HG02798 (cell line): ENCODE results near the gene MED13L.
"Not testable (repeated sequence)": the region's sequence is repeated elsewhere in the genome, so short reads cannot be mapped to it uniquely, and the experiment has no call there.

Experiments used
- ATAC-seq: cut with Tn5 transposase; IDR thresholded peaks from one replicate; pipeline ENCODE4 v1.9.1; 2021; ENCODE audit warnings: mild to moderate bottlenecking; ENCODE audit not compliant: unreplicated experiment, poor library complexity

The MED13L gene

DNA sequence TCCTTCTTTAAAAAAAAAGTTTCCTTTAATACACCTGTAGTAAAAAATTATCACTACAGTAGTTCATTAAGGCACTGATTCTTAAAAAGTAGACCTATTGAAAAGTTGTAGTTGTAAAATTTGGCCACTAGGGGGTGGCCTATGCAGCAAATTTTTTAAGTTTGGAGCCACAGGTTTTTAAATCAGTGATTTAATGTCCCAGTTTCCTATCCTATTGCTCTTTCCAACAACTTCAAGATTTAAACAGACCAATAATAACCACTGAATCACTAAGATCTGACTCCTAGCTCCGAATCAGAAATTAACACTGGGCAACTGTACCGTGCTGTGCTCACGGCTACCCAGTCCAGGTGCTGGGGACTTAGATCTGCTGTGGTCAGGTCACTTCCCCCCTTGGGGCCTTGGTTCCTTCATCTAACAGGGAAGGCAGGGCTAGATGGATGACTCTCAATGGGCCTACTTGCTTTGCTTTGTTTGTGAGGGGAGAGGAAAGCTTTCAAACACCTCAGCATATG, 279.3 kb downstream of the MED13L start:
- ATAC-seq: no peak

GRCh38 chr12:115993737-115994136, 283.8 kb downstream of the MED13L start:
- ATAC-seq: no peak

DNA sequence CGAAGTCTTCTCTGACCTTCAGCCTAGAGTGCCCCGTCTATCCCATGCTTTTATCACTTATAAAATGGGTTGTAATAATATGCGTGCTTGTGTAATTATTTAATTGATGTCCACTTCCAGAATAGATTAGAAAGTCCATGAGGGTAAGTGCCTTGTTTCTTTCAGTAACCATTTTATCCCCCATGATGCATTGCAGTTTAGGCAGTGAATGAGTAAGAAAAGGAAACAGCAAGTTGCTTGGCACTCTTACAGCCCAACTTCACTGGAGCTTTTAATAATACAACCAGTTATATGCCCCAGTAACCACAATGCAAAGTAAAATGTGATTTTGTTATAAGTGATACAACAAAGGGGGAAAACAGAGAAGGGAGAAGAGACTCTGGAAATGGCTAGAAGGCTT, 287.3 kb downstream of the MED13L start:
- no peak for ATAC-seq

GRCh38 chr12:115988625-115989563, 288.6 kb downstream of the MED13L start:
- ATAC-seq: no peak

DNA sequence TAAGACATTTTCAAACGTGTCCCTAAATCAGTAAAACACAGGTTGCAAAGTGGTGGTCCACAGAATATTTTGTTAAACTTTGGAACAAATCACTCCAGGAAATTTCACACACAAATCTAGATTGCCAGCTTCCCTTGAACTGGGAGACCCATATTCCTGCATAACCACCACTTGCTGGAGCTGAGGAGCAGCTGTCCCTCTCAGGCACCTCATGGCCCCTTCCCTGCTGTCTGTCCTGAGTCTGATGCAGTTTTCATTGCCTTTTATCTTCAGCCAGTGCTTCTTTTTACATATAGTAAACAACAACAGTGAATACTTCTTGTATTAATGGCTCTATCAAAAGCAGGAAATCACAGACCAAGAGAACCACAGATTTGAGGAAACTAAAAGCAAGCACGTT, 289.3 kb downstream of the MED13L start:
- ATAC-seq: no peak

GRCh38 chr12:115984616-115985015, 292.9 kb downstream of the MED13L start:
- no peak for ATAC-seq

DNA sequence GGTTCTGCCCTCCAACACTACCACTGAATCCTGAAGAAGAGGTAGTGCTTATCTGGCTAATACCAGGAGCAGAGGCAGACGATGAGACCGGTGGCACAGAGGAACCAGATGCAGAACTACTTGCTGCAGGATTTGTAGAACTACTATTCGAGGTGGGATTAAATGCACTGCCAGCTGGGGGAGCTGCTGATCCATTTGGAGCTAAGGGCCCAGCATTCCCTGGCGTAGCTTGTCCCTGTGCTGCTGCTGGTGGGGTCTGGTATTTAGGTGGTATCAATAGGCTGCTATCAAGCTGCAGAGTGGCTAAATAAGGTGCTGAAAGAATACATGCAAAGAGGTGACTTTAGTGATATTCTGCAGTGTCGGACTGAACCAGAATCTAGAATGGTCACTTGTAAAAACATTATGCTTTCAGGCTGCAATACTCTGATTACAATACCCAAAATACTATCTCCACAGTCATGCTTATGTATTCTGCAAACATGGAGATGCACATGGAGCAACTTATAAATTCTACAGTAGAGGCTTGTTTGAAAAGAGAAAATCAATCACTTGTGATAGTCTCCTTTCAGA, 294.2 kb downstream of the MED13L start:
- ATAC-seq: no peak

GRCh38 chr12:115980339-115980738, 297.2 kb downstream of the MED13L start:
- ATAC-seq: no peak

- ATAC-seq: no peak
These were observed 297.6 kb downstream of the MED13L start for GRCh38 chr12:115979851-115980250.

- no peak for ATAC-seq
These were observed 298.1 kb downstream of the MED13L start for GRCh38 chr12:115979351-115979750.

- ATAC-seq: not testable (repeated sequence)
These were observed 300.7 kb downstream of the MED13L start for GRCh38 chr12:115976829-115977228.

DNA sequence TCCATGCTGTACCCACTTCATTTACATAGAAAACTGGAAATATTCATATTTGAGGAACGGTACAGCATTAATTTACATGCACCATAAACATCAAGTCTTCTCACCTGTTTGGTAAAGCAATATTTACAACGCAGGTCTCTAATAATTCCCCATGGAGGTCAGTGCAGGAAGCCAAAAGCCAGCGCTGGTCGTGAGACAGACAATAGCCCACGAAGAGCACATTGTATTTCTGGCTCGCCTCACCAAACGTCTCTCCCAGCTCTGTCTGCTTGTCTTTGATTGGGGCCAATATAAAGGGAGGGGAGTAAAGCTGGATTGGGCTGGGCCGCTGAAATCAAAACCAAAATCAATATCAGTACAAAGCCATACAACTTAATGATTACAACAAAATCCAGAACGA, 302.1 kb downstream of the MED13L start:
- no peak for ATAC-seq

GRCh38 chr12:115973968-115974724, 303.3 kb downstream of the MED13L start:
- ATAC-seq: no peak

DNA sequence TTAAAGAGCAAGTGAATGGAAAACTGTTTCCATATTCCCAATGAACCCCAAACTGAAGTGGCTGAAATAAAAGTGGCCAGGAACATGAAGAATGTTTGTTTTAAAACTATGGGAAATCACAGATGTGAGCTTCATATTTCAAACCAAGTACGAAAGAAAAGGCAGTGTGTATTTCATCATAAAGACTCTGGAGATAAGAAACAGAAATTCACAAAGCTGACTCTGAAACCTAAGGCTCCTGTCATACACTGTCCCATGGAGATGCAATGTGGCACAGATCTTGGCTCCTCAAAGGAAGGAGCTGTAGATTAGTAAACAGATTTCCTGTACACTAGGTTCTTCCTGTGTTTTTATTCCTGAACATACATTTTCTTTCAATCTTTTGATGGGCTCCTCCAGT, 304.4 kb downstream of the MED13L start:
- no peak for ATAC-seq

- ATAC-seq: no peak
These were observed 305.3 kb downstream of the MED13L start for GRCh38 chr12:115972241-115972640.

DNA sequence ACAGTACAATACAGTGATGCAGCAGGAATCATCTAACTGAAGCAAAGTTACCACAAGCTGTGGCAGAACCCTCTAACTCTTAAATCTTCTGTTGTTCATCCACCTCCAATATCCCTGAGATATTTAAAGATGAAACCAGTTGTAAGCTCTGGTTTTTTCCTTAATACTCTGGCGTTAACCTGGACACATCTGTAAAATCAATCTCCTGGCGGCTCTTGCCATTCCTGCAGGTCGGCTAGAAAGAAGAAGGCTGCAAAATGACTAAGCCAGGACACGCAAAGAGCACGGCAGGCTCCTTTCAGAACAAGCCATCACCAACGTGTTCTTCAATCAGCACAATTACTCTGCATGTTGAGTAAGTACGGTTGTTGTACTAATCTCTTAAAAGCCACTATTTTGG, 309.3 kb downstream of the MED13L start:
- ATAC-seq: no peak

GRCh38 chr12:115966376-115966775, 311.1 kb downstream of the MED13L start:
- ATAC-seq: no peak

GRCh38 chr12:115964626-115965025, 312.9 kb downstream of the MED13L start:
- ATAC-seq: no peak

- ATAC-seq: no peak
These were observed 313.3 kb downstream of the MED13L start for GRCh38 chr12:115964214-115964613.

DNA sequence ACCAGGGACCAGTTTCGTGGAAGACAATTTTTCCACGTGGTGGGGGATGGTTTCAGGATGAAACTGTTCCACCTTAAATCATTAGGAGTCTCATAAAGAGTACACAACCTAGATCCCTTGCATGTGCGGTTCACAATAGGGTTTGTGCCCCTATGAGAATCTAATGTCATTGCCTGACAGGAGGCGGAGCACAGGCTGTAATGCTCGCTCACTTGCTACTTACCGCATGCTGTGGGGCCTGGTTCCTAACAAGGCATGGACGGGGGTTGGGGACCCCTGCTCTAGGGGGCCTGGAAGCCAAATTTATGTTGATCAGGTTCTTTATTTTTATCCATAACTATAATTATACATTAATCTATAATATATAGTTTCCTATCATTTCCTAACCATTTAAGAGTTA, 315.3 kb downstream of the MED13L start:
- no peak for ATAC-seq
